Stimulated activated CD8-positive, alpha-beta memory T cell treated with anti-CD3 and anti-CD28 coated beads, Interleukin-7, amount 100 ng/mL, for 48 hours (primary cell): Measurements from ENCODE around the gene NFKBIZ.
"Not testable (repeated sequence)": the region's sequence is repeated elsewhere in the genome, so short reads cannot be mapped to it uniquely, and the experiment has no call there.

Experiments used
- DNase-seq, 2 donors: peaks; one replicate each; pipeline ENCODE4 v3.0.0-alpha.2; 2020; ENCODE audit warnings: low read depth in 1 of 2; ENCODE audit errors: extremely low read depth in 1 of 2

Gene NFKBIZ

DNA sequence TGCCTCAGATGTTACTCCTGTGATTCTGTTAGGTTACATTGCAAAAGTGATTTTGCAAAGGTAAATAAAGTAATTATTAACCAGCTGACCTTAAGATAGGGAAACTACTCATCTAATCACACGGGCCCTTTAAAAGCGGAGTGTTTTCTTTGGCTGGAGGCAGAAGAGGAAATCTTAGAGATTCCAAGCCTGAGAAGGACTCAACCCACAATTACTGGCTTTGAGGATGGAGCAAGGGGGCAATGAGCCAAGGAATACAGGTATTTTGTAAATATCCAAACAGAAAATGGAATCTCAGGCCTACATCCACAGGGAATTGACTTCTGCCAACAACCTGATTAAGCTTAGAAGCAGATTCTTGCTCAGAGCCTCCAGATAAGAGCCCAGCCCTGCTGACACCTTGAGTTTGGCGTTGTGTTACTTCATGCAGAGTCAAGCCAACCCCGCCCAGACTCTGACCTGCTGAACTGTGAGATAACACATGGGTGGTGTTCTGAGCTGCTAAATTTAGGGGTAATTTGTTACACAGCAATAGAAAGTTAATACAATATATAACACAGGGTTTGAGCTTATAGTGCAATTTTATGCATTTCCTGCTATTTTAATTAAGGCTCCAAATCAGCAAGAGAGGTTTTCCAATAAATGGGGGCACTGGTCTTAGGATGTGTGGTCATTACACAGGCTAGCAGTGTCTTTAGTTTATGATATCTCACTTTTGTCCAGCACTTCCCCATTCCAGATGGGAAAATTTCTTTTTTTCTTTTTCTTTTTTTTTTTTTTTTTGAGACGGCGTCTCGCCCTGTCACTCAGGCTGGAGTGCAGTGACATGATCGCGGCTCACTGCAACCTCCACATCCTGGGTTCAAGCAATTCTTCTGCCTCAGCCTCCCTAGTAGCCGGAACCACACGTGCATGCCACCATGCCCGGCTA is 19.5 kb downstream of the NFKBIZ start:
- no peak for DNase-seq

DNA sequence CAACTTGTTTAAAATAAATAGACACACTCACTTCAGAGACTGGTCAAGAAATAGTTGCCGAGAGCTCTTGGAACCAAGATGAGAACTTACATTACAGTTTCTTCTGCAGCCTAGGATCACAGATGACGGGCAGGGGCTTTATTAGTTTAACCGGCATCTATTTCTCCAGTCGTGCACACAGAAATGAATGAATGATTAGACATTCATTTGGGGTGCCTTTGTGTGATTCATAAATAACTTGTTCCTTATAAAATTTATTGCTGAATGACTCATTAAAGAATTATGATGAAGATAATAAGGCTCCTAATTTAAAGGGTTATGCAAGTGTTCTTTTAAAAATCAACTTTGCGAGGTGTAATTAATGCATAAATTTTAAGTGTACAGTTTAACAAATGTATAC is 20.8 kb downstream of the NFKBIZ start:
- DNase-seq = no peak

DNA sequence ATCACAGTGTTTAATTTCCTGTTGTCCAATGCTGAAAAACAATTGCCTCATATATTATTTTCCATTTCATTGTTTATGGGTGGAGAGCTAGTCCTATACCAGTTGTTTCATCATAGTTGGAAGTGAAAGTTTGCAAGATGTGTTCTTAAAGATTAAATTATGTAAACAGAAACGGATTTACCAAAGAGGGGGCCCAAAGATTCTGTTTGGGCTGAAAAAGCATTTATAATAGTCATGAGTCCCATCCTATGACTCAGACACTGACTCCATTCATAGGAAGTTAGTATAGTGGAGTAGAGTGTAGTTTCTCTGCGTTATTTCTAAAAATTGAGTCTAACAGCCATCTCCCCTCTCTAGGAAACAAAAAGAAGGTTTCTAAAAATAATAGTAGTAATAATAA is 24.3 kb downstream of the NFKBIZ start:
- DNase-seq = no peak

DNA sequence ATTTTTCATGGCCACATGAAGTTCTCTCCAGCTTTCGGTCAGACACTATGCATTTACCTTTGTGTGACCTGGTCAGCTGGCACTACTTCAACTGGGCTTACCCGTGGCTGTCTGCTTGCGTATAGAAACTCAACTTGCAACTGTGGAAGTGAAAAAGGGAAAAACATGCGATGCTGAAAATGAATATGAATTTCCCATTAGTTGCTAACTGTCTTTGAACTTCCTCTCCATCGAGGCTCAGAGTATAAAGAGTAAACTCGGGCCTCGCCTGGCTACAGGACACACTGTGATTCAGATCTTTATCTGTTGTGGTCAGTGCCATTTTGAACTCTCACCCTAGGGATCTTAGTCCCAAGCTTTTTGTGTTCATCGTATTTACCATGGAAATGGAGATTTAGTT is 26.8 kb downstream of the NFKBIZ start:
- DNase-seq = no peak

DNA sequence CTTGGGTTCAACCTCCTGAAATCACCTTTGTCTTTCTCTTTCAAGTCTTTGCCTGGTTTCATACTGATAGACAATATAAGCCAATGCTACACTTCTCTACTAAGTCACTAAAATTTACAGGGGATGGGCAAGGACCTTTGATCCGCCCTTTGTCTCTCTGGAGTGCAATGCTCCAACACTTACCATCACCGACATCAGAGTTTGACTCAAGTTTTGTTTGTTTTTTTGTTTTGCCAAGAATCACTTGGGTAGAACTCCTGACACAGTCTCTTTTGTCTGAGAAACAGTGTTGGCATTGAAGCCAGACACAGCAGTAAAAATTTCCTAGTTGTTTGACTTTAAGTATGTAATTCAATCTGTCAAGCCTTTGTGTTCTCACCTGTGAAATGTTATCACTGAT is 29.3 kb downstream of the NFKBIZ start:
- no peak for DNase-seq

DNA sequence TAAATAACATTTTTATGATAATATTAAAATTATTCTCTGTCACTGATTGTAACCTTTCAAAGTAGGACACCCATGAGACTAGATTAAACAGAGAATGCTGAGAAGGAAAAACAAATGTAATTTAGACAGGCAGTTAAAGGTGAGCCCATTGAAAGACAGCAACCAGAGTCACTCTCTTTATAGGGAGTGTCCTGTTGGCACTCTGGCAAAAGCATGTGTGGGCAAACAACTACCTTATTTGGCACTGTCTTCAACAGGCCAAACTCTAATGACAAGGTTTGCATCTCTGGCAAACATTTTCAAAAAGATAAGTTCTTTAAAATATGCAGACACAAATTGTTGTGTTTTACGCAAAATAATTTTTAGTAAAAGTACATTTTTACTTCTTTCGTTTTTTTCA is 29.8 kb downstream of the NFKBIZ start:
- DNase-seq = no peak

DNA sequence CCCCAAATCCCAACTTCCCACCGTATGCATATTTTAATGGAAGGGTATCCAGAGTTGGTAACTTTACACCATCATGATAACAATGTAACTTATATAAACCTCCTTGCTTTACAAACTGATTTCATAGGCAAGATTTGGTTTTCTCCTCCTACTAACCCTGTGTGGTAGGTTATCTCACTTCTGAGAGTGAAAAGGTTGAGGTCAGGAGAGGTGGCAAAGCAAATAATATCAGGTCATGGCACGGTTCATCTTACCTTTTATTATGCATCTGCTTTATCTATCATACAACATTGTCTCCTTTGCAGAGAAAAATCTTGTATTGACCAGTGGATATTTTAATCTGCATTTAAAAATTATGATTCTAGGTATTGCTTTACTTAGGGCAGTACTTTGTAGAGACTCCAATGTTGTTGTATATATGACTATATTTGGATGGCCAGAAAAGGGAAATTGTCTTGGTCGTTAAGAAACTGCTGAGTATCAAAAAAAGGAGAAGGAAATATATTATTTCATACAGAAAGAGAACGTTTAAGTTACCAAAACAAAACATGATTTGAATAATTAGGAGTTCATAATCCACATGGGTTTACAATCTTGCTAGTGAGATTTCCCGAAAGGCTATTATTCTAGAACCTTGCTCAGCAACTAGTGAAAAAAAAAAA is 30.4 kb downstream of the NFKBIZ start:
- no peak for DNase-seq

DNA sequence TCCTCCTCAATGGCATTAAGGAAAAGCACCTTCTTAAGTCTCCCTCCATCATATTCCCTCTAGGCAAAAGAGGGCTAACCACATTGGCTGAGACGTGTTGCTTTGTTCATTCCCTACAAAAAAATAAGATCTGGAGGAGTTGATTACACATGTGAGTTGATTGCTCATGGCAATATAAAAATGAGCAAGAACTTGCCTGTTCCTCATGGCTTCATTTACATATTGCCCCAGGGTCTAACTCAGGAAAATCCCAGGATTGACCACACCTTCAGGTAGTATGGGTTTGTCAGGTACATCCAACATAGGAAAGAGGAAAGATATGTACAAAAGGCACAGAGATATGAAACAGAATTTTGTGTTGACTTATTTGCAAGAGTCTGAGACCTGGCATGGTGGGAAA is 35.5 kb downstream of the NFKBIZ start:
- no peak for DNase-seq

DNA sequence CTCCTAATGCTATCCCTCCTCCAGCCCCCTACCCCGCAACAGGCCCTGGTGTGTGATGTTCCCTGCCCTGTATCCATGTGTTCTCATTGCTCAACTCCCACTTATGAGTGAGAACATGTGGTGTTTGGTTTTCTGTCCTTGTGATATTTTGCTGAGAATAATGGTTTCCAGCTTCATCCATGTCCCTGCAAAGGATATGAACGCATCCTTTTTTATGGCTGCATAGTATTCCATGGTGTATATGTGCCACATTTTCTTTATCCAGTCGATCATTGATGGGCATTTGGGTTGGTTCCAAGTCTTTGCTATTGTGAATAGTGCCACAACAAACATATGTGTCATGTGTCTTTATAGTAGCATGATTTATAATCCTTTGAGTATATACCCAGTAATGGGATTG is 36.3 kb downstream of the NFKBIZ start:
- not testable (repeated sequence) for DNase-seq

DNA sequence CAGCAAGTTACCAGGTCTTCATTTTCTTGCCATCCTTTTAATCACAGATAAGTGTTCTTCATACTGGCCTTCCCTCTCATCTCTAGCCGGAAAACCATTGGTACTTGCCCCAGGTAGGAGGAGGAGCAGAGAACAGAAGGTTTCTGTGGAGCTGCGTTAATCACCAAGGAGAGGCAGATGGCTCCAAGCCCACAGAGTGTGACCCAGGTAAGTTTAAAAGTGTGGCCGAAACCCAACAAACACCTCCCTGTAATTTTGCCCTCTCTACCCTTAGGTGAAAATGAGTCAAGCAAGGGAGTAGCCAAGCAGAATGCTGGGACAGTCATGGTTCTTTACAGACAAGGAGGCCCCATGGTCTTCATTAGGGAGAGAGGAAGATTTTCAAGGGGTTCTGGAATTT is 37.3 kb downstream of the NFKBIZ start:
- no peak for DNase-seq

DNA sequence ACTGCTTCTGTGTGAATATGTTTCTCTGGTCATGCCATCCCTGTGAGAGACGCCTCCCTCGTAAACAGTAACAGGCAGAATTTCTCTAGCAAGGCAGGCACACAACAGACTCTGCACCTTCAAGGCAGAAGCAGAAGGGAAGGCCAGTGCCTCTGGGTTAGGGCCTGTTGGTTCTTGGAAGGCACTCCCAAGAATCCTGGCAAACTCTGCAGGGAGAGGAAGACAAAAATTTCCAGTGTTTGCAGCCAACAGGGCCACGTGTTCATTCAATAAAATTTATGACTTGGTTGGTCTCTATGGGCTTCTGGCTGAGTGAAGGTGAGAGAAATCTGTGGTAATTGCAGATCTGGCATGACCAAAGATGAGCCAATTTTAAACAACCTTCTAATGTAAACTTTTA is 39.3 kb downstream of the NFKBIZ start:
- no peak for DNase-seq

DNA sequence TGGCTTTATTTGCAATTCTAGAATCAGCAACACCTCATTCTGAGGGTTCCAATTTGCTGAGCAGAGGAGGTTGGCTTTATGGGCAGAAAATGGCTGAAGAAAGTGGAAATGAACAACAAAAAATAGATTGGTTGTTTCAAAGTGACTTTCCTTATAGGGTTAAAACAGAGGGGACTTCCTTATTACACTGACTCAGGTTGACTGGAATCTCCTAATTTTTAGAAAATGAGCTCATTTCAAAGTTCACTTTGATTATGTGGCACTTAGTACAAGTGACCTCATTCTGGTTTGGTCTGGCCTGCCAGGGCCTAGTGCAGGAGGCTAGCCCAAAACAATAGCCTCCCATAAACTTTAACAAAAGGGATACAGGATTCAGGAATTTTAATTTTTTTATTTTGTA is 41.4 kb downstream of the NFKBIZ start:
- DNase-seq = no peak

DNA sequence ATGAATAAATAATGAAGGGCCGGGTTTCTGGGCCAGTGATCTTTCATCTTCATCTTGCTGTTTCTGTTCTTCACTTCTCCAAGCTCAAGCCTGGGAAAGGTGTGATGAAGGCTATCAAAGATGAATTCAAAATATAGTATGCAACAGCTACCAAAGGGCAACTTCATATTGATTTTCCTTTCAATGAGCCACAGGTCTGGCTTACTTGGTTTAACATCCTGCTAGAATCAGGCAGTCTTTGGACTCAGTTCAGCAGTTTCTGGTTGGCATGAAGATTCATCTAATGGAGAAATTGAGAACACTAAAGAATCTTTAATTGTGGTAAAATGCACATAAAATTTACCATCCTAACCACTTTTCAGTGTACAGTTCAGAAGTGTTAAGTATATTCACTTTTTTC is 43.3 kb downstream of the NFKBIZ start:
- DNase-seq = no peak

DNA sequence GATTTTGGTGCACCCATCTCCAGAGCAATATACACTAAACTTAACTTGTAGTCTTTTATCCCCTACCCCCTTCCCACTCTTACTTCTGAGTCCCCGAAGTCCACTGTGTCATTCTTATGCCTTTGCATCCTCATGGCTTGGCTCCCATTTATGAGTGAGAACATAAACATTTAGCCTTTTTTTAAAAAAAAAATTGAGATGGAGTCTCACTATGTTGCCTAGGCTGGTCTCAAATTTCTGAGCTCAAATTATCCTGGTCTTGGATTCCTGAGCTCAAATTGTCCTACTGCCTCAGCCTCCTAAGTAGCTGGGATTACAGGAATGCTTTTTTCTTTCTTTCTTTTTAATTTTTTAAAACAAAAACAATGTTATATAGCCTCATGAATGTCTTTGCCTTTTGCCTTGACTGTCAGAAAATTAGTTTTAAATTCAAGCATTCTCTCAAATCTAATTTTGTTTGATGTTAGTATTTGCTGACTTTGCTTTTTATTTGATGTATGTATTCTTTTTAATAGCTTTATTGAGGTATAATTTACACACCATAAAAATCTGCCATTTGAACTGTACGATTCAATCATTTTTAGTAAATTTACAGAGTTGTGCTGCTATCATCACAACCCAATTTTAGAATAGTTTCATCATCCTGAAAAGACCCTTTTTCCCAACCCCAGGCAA is 46.9 kb downstream of the NFKBIZ start:
- no peak for DNase-seq

DNA sequence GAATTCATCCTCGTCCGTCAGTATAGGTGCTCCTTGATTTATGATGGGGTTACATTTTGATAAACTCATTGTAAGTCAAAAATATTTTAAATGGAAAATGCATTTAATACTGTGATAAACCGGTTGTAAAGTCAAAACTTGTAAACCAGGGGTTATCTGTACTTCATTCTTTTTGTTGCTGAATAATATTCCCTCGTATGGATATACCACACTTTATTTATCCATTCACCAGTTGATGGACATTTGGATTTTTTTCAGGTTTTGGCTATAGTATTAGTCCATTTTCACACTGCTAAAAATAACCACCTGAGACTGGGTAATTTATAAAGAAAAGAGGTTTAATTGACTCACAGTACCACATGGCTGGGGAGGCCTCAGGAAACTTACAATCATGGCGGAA is 47.7 kb downstream of the NFKBIZ start:
- no peak for DNase-seq

DNA sequence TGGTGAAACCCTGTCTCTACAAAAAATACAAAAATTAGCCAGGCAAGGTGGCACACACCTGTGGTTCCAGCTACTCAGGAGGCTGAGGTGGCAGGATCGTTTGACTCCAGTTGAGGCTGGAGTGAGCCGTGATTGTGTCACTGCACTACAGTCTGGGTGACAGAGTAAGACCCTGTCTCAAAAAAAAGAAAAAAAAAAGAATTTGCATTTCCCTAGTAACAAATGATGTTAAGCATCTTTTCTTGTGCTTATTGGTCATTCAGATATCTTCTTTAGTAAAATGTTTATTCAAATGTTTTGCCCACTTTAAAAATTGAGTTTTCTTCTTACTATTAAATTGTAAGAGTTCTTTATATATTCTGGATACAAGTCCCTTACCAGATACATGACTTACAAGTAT is 48.7 kb downstream of the NFKBIZ start:
- DNase-seq = no peak

DNA sequence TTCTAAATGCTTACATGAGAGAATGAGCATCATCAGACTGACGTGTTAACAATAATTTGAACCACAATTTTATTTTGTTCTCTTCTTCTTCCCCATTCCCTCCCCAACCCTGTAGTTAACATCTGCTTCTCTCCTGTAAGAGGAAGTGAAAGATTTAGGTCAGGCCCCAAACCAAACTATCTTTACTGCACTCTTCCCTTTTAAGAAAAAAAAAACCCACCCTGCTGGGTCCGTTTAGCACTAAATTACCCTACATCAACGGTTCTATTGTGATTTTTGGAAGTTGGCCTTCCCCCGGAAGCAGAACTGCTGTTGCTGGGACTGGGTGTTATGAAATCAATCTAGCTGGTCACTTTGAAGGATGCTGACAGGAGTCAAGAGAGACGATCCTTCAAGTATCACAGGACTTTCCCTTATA is 49.4 kb downstream of the NFKBIZ start:
- DNase-seq = no peak

DNA sequence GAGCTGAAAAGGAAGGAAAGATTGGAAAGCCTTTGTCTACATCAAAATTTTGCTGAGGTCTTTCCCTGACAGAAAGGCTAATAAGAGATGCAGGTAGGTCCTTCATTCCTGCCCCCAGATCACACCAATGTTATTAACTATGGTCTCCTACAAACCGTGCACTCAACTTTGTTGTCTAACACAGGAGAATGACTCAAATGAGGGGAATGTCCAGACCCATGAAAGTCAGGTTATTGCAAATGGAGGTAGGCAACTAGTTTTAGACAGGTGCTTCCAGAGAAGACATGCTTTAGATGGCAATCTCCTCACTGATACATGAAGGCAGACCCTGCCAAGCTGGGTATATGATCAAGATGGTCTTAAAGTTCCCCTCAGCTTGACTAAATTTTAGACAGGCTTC is 51.0 kb downstream of the NFKBIZ start:
- no peak for DNase-seq

DNA sequence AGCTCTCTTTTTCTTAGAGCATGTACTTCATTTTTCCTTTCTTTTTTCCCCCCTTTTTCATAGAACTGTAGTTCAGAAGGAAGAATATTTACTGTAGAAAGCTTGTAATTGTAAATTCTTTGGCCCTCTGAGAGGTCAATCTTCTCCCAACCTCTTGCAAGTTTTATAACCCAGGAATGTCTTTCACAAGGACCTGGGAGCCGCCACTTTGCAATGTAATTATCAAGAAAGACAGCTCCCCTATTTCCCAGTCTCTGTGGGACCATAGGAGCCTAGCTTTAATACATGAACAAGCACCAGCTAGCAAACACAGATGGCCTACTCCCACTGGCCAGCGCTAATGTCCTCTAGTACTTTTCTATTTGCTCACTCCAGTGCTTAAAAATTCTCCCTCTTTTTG is 51.4 kb downstream of the NFKBIZ start:
- DNase-seq = no peak

DNA sequence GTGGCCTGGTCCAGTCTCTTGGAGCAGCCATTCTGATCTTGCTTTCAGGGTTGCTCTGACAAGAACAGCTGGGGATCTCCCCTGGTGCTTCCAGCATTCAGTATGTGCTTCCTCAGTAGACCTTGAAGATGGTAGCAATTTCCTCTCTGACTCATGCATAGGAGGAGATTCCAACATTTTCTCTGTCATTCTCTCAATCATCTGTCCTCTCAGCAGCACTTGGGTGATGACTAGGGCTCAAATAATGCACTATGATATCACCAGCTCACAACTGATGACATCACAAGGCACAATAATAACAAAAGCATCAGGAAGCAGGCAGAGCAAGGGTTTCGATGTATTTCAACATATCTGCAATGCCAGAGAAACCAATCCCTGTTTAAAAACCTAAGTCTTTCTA is 52.7 kb downstream of the NFKBIZ start:
- no peak for DNase-seq

DNA sequence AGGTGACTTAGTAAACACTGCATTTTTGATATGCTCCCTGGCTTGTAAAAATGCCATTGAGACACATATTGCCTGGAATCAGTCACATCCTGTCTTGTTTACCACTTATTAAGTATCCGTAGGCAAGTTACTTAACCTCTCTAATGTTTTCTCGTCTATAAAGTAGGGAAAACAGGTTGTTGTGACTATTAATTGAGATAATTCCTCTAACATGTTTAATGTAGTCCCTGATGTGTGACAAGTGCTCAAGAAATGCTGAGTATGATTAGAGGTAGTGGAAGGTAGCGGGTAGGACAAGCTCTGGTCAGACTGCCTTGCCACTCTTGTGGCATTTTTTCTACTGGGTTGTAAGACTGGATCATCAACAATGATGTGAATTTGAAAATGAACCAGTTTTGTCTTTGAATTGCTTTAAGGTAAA is 54.1 kb downstream of the NFKBIZ start:
- DNase-seq = no peak

DNA sequence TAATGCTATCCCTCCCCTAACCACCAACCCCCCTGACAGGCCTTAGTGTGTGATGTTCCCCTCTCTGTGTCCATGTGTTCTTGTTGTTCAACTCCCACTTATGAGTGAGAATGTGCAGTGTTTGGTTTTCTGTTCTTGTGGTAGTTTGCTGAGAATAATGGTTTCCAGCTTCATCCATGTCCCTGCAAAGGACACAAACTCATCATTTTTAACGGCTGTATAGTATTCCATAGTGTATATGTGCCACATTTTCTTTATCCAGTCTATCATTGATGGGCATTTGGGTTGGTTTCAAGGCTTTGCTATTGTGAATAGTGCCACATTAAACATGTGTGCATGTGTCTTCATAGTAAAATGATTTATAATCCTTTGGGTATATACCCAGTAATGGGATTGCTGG is 56.3 kb downstream of the NFKBIZ start:
- not testable (repeated sequence) for DNase-seq
